ENCODE data around the gene GPR142.

GPR142 gene

DNA sequence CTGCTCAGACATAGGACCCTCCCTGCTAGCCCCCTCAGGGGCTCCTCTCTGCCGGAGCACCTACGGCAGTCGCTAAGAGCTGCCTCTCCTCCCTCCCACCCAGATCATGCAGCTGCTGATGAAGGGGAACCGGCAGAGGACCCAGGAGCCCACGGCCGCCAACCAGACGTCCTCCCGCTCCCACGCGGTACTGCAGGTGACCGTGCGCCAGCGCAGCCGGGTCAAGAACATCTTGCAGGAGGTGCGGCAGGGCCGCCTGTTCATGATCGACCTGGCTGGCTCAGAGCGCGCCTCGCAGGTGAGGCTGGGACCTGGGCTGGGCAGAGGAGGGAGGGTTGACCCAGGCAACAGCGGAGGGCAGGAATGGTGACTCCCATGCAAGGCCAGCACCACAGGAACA, 22.6 kb upstream of the GPR142 start:
- TF ChIP-seq ZFP30 (CRISPR knock-in tag; IDR thresholded peaks at IDR 0.05) (no peak), ZC3H10 (CRISPR knock-in tag; IDR thresholded peaks at IDR 0.05) (no peak), RARB (CRISPR knock-in tag; IDR thresholded peaks at IDR 0.05) (no peak), ZNF8 (CRISPR knock-in tag; IDR thresholded peaks at IDR 0.05) (no peak), BACH2 (CRISPR knock-in tag; IDR thresholded peaks at IDR 0.05; ENCODE audit: borderline replicate concordance) (no peak), OSR1 (CRISPR knock-in tag; IDR thresholded peaks at IDR 0.05) (no peak), ZFP3 (CRISPR knock-in tag; IDR thresholded peaks at IDR 0.05) (no peak), TOX (CRISPR knock-in tag; IDR thresholded peaks at IDR 0.05; ENCODE audit: borderline replicate concordance) (no peak), ESRRG (CRISPR knock-in tag; IDR thresholded peaks at IDR 0.05) (no peak)
- TF ChIP-seq, protein P1, sequence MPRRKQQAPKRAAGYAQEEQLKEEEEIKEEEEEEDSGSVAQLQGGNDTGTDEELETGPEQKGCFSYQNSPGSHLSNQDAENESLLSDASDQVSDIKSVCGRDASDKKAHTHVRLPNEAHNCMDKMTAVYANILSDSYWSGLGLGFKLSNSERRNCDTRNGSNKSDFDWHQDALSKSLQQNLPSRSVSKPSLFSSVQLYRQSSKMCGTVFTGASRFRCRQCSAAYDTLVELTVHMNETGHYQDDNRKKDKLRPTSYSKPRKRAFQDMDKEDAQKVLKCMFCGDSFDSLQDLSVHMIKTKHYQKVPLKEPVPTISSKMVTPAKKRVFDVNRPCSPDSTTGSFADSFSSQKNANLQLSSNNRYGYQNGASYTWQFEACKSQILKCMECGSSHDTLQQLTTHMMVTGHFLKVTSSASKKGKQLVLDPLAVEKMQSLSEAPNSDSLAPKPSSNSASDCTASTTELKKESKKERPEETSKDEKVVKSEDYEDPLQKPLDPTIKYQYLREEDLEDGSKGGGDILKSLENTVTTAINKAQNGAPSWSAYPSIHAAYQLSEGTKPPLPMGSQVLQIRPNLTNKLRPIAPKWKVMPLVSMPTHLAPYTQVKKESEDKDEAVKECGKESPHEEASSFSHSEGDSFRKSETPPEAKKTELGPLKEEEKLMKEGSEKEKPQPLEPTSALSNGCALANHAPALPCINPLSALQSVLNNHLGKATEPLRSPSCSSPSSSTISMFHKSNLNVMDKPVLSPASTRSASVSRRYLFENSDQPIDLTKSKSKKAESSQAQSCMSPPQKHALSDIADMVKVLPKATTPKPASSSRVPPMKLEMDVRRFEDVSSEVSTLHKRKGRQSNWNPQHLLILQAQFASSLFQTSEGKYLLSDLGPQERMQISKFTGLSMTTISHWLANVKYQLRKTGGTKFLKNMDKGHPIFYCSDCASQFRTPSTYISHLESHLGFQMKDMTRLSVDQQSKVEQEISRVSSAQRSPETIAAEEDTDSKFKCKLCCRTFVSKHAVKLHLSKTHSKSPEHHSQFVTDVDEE (CRISPR knock-in tag; IDR thresholded peaks at IDR 0.05): no peak
- TF ChIP-seq, protein P2, sequence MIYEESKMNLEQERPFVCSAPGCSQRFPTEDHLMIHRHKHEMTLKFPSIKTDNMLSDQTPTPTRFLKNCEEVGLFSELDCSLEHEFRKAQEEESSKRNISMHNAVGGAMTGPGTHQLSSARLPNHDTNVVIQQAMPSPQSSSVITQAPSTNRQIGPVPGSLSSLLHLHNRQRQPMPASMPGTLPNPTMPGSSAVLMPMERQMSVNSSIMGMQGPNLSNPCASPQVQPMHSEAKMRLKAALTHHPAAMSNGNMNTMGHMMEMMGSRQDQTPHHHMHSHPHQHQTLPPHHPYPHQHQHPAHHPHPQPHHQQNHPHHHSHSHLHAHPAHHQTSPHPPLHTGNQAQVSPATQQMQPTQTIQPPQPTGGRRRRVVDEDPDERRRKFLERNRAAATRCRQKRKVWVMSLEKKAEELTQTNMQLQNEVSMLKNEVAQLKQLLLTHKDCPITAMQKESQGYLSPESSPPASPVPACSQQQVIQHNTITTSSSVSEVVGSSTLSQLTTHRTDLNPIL (CRISPR knock-in tag; IDR thresholded peaks at IDR 0.05; ENCODE audit: low read depth): no peak
- TF ChIP-seq, protein P3, sequence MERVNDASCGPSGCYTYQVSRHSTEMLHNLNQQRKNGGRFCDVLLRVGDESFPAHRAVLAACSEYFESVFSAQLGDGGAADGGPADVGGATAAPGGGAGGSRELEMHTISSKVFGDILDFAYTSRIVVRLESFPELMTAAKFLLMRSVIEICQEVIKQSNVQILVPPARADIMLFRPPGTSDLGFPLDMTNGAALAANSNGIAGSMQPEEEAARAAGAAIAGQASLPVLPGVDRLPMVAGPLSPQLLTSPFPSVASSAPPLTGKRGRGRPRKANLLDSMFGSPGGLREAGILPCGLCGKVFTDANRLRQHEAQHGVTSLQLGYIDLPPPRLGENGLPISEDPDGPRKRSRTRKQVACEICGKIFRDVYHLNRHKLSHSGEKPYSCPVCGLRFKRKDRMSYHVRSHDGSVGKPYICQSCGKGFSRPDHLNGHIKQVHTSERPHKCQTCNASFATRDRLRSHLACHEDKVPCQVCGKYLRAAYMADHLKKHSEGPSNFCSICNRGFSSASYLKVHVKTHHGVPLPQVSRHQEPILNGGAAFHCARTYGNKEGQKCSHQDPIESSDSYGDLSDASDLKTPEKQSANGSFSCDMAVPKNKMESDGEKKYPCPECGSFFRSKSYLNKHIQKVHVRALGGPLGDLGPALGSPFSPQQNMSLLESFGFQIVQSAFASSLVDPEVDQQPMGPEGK (CRISPR knock-in tag; IDR thresholded peaks at IDR 0.05; ENCODE audit: borderline replicate concordance): no peak
- no peak for ATAC-seq

DNA sequence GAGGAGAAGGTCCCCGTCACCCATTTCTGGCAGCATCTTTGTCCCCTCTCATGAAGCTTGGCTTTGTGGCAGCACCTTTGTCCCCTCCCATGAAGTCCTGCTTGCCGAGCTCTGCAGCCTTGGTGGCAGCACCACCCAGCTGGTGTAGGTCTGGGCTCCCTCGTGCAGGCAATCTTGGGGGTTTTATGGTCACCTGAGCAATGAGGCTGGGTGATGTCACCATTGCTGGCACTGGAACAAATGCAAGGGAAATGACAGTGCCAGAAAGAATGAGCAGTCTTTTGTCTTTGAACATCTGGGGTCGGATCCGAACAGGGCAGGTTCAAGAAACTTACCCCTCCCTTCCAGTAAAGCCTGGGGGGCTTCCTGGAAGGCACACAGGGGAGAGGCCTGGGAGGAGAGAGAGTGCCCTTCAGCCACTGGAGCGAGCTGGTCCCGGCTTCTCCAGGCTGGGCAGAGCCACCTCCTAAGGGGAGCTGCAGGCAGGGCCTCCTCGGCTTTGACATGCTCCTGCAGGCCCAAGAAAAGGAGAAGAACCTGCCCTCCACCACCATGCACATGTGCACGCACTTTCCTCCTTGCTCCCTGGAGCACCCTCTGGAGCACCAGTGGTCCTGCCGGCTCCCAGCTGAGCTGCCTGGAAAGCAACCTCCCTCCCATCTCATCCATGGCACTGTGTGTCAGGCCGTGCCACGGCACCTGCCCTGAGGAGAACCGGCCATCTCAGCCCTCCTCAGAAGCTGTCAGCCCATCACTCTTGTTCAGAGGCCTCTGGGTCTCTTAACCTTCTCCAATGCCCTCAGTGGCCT, 21.7 kb upstream of the GPR142 start:
- TF ChIP-seq, protein P4, sequence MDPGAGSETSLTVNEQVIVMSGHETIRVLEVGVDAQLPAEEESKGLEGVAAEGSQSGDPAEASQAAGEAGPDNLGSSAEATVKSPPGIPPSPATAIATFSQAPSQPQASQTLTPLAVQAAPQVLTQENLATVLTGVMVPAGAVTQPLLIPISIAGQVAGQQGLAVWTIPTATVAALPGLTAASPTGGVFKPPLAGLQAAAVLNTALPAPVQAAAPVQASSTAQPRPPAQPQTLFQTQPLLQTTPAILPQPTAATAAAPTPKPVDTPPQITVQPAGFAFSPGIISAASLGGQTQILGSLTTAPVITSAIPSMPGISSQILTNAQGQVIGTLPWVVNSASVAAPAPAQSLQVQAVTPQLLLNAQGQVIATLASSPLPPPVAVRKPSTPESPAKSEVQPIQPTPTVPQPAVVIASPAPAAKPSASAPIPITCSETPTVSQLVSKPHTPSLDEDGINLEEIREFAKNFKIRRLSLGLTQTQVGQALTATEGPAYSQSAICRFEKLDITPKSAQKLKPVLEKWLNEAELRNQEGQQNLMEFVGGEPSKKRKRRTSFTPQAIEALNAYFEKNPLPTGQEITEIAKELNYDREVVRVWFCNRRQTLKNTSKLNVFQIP (CRISPR knock-in tag; IDR thresholded peaks at IDR 0.05; ENCODE audit: borderline replicate concordance, low read depth): no peak
- TF ChIP-seq ZNF70 (CRISPR knock-in tag; IDR thresholded peaks at IDR 0.05): no peak
- TF ChIP-seq ARNTL (CRISPR knock-in tag; IDR thresholded peaks at IDR 0.05; ENCODE audit: borderline replicate concordance, low read depth): no peak
- no peak for TF ChIP-seq ISL1 (CRISPR knock-in tag; IDR thresholded peaks at IDR 0.05)
- TF ChIP-seq, protein P1 (CRISPR knock-in tag; IDR thresholded peaks at IDR 0.05): no peak
- ATAC-seq: no peak

DNA sequence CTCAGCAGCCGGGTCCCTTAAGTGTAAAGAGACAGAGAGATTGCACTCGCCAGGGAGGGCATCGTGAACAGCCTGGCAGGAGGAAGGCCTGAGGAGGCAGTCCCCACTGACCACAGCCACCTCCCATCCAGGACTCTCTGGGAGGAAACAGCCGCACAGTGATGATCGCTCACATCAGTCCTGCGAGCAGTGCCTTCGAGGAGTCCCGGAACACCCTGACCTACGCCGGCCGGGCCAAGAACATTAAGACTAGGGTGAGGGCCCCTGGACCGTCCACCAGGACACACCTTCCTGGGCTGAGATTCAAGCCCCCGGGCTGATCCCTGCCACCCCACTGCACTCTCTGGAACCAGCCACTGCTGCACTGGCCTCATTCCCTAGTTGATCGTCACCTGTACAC, 19.7 kb upstream of the GPR142 start:
- ATAC-seq: no peak
- TF ChIP-seq ZNF8 (CRISPR knock-in tag; IDR thresholded peaks at IDR 0.05) (no peak), RARB (CRISPR knock-in tag; IDR thresholded peaks at IDR 0.05) (no peak), ISL1 (CRISPR knock-in tag; IDR thresholded peaks at IDR 0.05) (no peak), SNAI2 (CRISPR knock-in tag; IDR thresholded peaks at IDR 0.05) (no peak), OSR1 (CRISPR knock-in tag; IDR thresholded peaks at IDR 0.05) (no peak), ZFP30 (CRISPR knock-in tag; IDR thresholded peaks at IDR 0.05) (no peak), ESRRG (CRISPR knock-in tag; IDR thresholded peaks at IDR 0.05) (no peak), CSDC2 (CRISPR knock-in tag; IDR thresholded peaks at IDR 0.05) (no peak), BACH2 (CRISPR knock-in tag; IDR thresholded peaks at IDR 0.05; ENCODE audit: borderline replicate concordance) (no peak), ZFP3 (CRISPR knock-in tag; IDR thresholded peaks at IDR 0.05) (no peak)
- TF ChIP-seq, protein P4 (CRISPR knock-in tag; IDR thresholded peaks at IDR 0.05; ENCODE audit: borderline replicate concordance, low read depth): no peak
- TF ChIP-seq, protein P3 (CRISPR knock-in tag; IDR thresholded peaks at IDR 0.05; ENCODE audit: borderline replicate concordance): no peak
